ENCODE data around the gene CAPN15. TPM values are rescaled to one million over a fixed set of nuclear protein-coding genes. Genes with fewer than 3 reads are reported as not detected.
A peak's percentile ranks its signal among the peaks of the same experiment; 100 is the strongest.

The CAPN15 gene
- total and polyA plus RNA-seq, 9 of the 15 experiments (the other 6 are each of a cell fraction or from before 2014, with no cell fraction given), result 0.62 to 111 (median 14.2) TPM

- TF ChIP-seq FOXM1 (IDR thresholded peaks at IDR 0.05; ENCODE audit: low read depth) (no peak), FOXM1 (CRISPR knock-in tag; IDR thresholded peaks at IDR 0.05; ENCODE audit: low read depth) (peak; percentile 85), HNRNPLL (IDR thresholded peaks at IDR 0.05; ENCODE audit: low read depth, low read length, poor library complexity, severe bottlenecking) (no peak), ZNF143 (CRISPR knock-in tag; IDR thresholded peaks at IDR 0.05) (peak; percentile 51; the same call in 1 of the 2 replicates), RB1 (IDR thresholded peaks at IDR 0.05; ENCODE audit: low read depth) (peak; percentile 90), MLX (CRISPR knock-in tag; conservative IDR thresholded peaks at IDR 0.05) (no peak), ZNF133 (CRISPR knock-in tag; IDR thresholded peaks at IDR 0.05) (no peak), GTF2A2 (tag; IDR thresholded peaks at IDR 0.05) (no peak), SMARCA5 (IDR thresholded peaks at IDR 0.05) (no peak), BHLHE40 (IDR thresholded peaks at IDR 0.05; ENCODE audit: low read length) (peak; percentile 99), MGA (IDR thresholded peaks at IDR 0.05) (peak; percentile 83), ZNF436 (CRISPR knock-in tag; IDR thresholded peaks at IDR 0.05) (no peak), POU5F1 (IDR thresholded peaks at IDR 0.05; ENCODE audit: borderline replicate concordance, low read depth, low read length, partially characterized antibody) (no peak), MCM7 (IDR thresholded peaks at IDR 0.05) (no peak), EWSR1 (IDR thresholded peaks at IDR 0.05; ENCODE audit: borderline replicate concordance, low read depth, partially characterized antibody) (no peak), SRSF1 (IDR thresholded peaks at IDR 0.05; ENCODE audit: low read depth, low read length) (no peak), MTA3 (IDR thresholded peaks at IDR 0.05; ENCODE audit: borderline replicate concordance) (peak; percentile 90), ZNF224 (CRISPR knock-in tag; IDR thresholded peaks at IDR 0.05) (no peak)
Measured at GRCh38 chr16:578870-579405, 51.4 kb downstream of the CAPN15 start (continued).

All from K562 (cell line).